Hematopoietic multipotent progenitor cell treated with erythropoietin and hydrocortisone succinate and interleukin-3 and kit ligand, for 15 days (in vitro differentiated cells): ENCODE data around the gene PPP1R2.
"Not testable (repeated sequence)": the region's sequence is repeated elsewhere in the genome, so short reads cannot be mapped to it uniquely, and the experiment has no call there.

Source experiments
- DNase-seq: peaks from one replicate; pipeline ENCODE4 v3.0.0-alpha.2; 2015; ENCODE audit warnings: low spot score

PPP1R2 gene

DNA sequence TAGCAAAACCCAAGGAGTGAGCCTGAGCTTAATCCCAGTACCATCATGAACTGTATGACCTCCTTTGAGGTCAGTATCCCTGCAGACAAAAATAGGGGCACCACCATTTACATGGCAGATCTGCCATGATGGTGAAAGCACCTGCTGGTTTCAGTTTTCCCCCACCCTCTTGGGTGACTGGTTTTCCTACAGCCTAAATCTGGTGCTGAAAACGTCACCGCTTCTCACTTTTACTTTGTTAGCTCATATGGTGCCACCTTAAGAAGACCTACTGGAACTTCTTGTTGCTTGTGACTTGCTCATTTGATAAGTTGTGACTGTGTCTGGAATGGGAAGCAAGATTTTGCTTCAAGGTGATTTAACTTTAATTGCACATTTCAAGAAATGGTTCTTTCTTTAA is 5.1 kb downstream of the PPP1R2 start:
- DNase-seq: no peak

DNA sequence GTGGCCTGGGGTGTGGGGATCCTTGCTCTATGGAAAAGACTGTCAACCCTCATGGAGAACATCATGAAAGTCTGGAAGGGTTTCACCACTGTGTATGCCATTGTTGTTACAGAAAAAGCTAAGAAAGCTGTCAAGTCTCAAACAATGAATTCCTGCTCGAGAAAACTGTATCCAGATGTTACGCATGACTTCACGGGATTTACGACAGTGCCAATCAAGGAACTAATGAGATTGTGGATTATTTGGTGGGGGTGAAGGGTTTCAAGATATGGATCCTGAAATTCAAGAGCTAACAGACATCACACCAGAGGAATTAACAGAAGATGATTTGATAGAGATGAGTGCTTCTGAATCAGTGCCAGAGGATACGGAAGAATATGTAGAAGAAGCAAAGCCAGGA is 7.8 kb downstream of the PPP1R2 start:
- DNase-seq: no peak

DNA sequence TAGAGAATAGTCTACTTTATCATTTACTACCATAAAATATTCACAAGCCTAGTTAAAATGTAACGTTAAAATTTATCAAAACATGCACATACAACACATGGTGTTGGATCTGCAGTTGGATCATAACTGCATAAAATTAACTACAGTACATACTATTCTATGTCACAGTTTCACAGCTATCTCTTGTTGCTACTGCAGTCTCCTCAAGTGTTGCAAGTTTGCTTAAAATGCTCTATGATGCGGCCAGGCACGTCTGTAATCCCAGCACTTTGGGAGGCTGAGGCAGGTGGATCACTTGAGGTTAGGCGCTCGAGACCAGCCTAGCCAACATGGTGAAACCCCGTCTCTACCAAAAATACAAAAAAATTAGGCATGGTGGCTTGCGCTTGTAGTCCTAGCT is 10.3 kb downstream of the PPP1R2 start:
- DNase-seq: no peak

DNA sequence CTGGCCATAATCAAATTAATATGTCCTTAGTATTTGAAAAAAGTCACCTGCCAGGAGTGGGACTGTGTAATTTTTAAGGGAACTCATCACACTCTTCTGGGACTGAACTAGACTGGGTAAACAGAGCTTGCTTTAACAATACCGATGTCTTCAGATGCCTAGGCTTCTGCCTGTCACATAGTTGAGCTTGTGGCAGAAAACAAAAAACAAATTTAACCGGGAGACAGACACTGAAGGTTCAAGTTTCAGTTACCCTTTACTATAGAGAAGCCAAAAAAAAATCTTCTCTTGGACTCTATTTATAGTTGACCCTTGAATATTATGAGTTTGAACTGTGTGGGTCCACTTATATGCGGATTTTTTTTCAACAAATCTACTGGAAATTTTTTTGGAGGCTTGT is 10.8 kb downstream of the PPP1R2 start:
- DNase-seq: no peak

DNA sequence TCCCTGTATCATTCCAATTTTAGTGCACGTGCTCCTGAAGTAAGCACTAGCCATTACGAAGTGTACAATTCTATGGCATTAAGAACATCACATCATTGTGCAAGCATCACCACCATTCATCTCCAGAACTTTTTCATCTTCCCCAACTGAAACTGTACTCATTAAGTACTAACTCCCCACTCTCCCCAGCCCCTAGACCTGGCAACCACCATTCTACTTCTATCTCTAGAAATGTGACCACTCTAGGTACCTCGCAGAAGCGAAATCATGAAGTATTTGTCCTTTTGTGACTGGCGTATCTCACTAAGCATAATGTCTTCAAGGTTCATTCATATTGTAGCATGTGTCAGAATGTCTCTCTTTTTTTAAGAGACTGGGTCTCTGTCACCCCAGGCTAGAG is 11.4 kb downstream of the PPP1R2 start:
- no peak for DNase-seq

DNA sequence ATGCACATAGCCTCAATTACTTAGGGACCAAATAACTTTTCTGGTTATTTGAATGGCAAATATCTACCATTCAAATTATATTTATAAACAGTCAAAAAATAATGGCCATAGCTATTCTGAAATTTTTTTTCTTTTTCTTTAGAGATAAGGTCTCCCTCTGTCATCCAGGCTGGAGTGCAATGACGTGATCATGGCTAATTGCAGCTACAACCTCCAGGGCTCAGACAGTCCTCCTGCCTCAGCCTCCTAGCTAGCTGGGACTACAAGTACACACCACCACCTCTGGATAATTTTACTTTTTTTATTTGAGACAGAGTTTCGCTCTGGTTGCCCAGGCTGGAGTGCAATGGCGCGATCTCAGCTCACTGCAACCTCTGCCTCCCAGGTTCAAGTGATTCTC is 16.6 kb downstream of the PPP1R2 start:
- no peak for DNase-seq

DNA sequence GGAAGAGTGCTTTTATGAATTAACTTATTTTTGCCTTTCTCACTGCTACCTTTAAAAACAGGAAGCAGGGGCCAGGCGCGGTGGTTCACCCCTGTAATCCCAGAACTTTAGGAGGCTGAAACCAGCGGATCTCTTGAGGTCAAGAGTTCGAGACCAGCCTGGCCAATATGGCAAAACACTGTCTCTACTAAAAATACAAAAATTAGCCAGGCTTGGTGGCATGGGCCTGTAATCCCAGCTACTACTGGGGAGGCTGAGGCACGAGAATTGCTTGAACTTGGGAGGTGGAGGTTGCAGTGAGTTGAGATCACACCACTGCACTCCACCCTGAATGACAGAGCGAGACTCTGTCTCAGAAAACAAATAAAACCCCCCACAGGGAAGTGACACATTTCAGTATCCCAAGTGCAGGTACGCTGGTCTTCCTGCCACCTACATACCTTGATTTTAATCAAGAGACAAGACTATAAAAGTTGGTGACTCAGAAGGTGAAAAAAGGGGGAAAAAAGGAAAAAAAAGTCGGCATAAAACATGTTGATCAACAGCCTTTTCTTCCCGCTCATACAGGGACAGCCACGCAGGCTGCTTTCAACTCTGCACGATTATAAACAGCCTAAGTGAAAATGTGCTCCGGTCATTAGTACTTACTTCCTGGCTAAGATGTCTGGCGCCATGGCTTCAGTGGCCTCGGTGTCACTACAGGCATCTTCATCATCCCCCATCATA is 18.8 kb downstream of the PPP1R2 start:
- no peak for DNase-seq

DNA sequence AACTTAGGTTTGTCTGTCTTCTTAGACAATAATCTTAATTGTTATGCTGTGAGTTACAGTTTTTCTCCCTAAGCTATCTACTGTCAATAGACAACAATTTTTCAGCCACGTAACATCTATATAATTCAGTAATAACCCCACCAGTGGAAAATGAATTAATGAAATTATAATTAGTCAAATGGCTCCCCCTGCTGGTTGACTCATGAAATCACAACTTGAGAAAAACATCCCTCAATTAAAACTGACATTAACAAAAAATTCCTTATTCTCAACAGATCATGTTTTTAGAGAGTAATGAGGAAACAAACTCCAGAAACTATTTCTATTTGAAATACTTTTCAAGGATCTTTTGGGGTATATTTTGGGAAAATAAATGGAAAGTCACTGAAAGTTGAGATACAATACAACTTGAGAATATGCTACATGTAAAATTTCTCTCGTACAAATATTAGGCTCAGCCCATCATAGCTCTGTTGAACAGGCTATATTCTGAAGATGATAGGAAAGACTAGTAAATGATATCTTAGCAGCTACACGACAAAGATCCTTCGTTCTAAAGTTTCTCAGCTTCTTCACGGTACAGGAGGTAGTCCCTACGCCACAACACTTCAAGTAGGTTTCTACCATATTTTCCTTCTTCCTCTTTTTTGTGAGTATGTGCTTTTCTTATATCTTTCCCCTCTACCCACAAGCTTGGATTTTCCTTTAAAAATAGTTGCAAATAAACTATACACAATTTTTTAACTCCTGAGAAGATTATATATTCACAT is 20.7 kb downstream of the PPP1R2 start:
- peak; percentile 77 for DNase-seq

DNA sequence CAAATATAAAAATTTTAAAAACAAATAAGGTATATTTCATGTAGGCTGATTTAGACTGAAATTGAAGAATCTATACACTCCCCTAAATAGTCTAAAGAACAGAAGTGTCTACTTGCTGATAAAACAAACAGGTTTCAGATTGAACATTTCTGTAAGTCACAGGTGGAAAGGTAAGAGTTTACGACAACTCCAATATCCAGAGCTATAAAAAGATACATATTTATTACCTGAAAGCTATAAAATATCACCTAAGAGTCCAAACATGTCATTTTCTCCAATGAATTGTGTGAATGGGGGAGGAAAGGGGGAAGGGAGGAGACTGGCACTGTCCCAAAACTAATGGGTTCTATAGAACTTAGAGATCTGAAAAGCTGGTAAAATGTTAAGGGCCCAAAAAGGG is 26.1 kb downstream of the PPP1R2 start:
- no peak for DNase-seq

DNA sequence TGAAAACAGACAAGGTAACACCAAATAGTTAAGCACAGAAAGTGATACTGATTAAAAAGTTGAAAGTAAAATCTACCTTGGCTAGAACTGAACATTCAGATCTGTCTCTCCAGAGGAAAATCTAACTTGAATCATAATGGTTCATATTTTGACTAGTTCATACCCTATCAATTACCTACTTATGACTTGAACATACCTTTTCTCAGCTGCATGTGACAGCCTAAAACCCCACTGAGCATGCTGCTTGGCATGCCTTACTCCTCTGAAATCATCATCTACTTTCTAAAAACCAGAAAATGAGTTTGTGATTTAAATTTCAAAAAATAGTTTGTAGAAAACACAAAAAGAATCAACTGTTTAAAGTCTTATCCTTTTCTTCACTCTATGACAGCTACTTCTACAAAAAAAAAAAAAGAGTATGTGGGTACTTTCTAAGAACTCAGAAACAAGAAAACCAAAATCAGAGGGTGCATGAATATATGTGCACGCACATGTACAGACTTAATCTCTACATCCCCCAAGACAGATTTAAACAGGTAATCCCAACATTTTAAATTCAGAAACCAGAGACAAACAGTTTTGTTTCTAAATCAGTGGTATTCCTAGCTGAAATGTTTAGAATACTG is 28.4 kb downstream of the PPP1R2 start:
- not testable (repeated sequence) for DNase-seq

DNA sequence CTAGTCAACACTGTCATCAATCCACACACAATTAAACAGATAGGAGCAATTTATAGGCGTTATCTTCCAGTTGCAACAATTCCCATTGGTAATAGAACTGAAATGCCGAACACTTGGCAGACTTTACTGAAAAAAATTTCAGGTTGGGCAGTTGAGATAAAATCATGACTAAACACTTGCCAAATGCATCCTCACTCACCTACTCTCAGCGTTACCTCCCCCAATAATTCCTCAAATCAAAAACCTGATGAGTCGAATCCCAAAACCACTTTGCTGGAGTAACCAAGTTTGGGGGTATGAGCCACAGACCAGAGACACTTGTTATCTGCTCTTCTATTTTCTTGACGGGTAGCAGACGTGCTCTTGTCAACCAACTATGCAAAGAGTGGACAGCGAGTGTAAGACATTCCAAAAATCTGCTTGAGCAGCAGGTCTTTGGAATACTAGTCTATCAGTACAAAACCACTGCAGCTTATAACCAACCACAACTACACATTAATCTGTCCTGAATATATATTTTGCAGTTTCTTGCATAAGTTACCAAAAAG is 30.3 kb downstream of the PPP1R2 start:
- DNase-seq: no peak

DNA sequence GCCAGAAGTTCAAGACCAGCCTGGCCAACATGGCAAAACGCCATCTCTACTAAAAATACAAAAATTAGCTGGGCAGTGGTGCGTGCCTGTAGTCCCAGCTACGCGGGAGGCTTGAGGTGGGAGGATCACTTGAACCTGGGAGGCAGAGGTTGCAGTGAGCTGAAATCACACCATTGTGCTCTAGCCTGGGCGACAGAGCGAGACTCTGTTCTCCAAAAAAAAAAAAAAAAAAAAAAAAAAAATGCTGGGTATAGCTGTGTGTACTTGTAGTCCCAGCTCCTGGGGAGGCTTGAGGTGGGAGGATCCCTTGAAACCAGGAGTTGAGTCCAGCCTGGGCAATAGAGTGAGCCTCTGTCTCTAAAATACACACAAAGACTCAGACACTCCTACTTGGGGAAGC is 32.0 kb downstream of the PPP1R2 start:
- DNase-seq: no peak

DNA sequence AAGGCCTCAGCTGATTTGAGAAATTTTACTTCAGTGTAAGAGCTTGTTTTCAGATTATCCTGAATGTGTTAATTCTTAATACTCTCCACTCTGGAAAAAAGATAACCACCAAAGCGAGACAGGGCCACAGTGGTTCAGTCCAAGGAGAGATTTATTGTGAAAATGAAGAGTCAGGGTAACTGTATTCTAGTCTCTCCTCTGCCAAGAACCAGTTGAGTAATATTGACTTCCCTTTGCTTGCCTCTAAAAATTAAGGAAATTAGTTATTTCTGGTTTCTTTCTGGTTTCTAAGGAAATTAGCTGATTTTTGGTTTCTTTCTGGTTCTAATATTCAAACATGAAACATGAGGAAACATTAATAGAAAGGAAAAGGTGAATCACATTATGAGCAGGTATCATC is 34.9 kb downstream of the PPP1R2 start:
- no peak for DNase-seq

DNA sequence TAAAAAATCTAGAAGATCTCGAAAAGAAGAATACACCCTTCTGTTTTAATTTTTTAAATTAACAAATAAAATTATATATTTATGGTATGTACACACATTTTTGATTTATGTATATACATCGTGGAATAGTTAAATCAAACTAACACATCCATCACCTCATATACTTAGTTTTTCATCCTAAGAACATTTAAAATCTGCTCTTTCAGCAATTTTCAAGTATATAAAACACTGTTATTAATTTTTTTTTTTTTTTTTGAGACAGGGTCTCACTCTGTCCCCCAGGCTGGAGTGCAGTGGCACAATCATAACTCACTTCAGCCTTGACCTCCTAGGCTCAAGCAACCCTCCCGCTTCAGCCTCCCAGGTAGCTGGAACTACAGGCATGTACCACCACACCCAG is 67.5 kb downstream of the PPP1R2 start:
- DNase-seq: no peak

DNA sequence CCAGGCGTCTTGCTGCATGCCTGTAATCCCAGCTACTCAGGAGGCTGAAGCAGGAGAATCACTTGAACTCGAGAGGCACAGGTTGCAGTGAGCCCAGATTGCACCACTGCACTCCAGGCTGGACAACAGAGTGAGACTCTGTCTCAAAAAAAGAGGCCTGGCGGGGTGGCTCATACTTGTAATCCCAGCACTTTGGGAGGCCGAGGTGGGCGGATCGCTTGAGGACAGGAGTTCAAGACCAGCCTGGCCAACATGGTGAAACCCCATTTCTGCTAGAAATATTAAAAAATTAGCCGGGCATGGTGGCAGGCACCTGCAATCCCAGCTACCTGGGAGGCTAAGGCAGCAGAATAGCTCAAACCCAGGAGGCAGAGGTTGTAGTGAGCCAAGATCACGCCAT is 68.0 kb downstream of the PPP1R2 start:
- not testable (repeated sequence) for DNase-seq

DNA sequence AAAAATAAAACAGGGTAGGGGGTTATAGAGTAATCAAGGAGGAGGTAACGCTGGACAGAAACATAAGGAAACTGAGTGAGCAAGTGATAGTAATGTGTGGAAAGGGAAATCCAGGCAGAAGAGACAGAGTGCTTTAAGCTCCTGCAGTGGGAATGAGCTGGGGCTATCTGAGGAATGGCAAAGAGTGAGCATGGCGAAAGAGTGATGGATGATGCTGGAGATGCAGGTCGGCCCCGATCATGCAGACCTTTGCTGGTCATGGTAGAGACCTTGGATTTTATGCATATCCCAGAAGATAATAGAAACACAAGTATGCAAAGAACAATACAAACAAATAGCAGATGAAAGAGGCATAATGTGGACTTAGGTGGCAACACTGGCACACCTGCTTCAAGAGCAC is 74.3 kb downstream of the PPP1R2 start:
- no peak for DNase-seq

DNA sequence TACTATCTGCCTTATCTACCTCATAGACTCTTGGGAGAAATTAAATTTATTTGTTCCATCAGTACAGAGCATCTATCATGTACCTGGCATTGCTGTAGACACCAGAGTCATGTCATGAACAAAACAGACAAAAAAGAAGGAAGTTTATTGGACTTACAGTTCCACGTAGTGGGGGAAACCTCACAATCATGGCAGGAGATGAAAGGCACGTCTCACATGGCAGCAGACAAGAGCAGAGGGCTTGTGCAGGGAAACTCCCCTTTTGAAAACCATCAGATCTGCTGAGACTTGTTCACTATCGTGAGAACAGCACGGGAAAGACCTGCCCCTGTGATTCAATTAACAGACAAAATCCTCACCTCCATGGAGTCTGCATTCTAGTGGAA is 74.7 kb downstream of the PPP1R2 start:
- no peak for DNase-seq

DNA sequence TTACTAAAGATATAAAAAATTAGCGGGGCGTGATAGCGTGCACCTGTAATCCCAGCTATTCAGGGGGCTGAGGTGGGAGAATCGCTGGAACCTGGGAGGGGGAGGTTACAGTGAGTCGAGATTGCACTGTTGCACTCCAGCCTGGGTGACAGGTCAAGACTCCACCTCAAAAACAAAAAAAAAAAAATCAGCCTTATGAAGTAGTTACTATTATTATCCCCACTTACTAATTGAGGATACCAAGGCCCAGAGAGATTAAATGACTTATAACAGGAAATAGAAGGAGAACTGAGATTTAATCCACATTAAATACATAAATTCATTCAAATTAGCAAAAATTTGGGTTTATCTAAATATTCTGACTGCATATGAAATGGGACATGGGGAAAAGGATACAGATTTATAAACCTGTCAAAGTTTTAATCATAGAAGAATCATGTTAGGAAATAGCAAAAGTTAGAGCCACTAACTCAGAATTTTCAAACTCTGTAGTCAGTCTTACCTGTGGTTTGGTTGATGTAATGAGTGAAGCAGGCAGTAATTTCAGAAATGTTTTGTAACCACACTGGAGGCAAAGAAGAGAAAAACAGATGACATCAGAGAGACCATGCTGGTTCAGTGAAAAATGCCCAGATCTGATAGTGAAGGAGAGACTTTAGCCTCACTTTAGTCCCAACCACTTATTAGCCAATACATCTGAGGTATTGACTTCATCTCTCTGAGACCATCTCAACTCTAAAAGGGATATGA is 75.3 kb downstream of the PPP1R2 start:
- no peak for DNase-seq

DNA sequence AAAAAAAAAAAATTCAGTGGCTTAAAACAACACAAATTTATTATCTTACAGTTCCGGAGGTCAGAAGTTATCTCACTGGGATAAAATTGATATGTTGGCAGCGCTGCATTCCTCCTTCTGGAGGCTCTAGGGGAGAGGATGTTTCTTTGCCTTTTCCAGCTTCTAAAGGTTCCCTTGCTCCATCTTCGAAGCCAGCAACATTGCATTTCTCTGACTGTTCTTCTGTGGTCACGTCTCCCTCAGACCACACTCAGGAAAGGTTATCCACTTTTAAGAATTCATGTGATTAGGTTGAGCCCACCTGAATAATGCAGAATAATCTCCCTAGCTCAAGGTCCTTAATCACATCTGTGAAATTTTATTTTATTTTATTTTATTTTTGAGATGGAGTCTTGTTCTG is 76.9 kb downstream of the PPP1R2 start:
- DNase-seq: no peak
